HG03196 (cell line): ENCODE measurements around the gene SLC10A7.

Source experiments
- ATAC-seq: cut with Tn5 transposase; IDR thresholded peaks from one replicate; pipeline ENCODE4 v1.9.1; 2021; ENCODE audit not compliant: unreplicated experiment

The SLC10A7 gene

DNA sequence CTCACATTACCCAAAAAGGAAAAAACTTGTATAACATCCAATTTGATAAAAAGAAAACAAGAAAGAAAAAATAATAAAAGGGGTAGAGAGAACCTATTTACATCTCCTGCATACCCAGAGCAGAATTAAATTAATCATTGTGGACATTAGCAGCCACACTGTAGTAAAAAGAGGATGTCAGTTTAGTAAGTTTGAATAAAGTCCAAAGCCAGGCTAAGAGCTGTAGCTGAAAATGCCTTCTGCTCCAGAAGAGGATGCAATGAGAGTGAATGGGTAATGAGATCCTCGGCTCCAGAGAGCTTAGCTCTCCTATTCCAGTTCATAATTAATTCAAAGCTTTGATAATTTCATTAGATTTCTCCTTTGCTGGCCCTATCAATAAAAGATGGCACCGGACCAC lies 78.2 kb downstream of the SLC10A7 start:
- ATAC-seq, result no peak

GRCh38 chr4:146442801-146443200 lies 78.9 kb downstream of the SLC10A7 start:
- no peak for ATAC-seq

- ATAC-seq, result no peak
These were observed 81.7 kb downstream of the SLC10A7 start for GRCh38 chr4:146439999-146440398.

GRCh38 chr4:146439437-146439836 lies 82.3 kb downstream of the SLC10A7 start:
- ATAC-seq, result no peak

DNA sequence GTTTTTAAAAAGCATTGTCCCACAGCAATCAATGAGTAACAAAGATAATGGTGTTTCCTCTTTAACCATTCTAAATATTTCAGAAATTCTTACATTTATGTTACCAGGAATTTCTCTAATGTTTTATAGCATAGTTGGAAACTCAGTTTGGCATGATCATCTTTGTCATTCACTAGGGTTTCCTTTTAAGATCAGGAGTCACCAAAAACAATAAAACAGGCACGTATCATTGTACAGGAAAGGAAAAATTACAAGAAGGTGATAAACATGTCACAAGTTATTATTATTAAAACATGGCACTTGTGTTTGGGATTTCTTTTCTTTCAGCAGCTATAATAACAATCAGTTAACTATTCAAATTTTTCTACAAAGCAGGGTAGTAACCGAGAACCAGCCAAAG lies 84.0 kb downstream of the SLC10A7 start:
- no peak for ATAC-seq

GRCh38 chr4:146436423-146437162 lies 85.1 kb downstream of the SLC10A7 start:
- no peak for ATAC-seq

GRCh38 chr4:146435962-146436361 lies 85.8 kb downstream of the SLC10A7 start:
- ATAC-seq, result no peak

DNA sequence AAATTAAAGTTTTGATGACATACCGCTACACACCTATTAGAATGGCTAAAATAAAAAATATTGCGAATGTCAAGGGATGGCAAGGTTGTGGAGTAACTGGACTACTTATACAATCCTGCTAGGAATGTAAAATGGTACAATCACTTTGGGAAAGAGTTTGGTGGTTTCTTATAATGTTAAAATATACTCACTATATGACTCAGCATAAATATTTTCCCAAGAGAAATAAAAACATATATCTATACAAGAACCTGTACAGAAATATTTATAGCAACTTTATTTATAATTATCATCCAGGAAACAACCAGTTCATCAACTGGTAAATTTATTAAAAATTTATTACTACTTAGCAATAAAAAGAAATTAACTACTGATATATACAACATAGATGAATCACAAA lies 89.7 kb downstream of the SLC10A7 start:
- no peak for ATAC-seq

- ATAC-seq, result no peak
These were observed 93.4 kb downstream of the SLC10A7 start for GRCh38 chr4:146428298-146428697.

DNA sequence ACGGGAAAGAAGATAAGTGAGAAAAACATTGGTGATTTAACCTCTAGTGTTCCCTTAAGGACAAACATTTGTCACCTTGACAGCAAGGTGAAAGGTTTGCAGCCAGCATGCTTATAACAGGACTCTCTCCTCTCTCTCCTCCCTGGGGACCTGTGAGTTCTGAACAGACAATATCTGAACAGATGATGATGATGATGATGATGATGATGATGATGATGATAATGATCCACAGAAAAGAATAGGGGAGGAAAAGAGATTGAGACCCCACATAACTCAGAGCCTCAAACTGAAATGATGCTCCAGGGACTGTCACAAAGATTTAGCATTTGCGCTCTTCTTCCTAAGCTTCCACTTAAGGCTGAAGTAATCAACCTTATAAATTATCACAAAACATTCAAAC lies 103.9 kb downstream of the SLC10A7 start:
- ATAC-seq, result no peak

- ATAC-seq, result no peak
These were observed 105.9 kb downstream of the SLC10A7 start for GRCh38 chr4:146415829-146416228.

DNA sequence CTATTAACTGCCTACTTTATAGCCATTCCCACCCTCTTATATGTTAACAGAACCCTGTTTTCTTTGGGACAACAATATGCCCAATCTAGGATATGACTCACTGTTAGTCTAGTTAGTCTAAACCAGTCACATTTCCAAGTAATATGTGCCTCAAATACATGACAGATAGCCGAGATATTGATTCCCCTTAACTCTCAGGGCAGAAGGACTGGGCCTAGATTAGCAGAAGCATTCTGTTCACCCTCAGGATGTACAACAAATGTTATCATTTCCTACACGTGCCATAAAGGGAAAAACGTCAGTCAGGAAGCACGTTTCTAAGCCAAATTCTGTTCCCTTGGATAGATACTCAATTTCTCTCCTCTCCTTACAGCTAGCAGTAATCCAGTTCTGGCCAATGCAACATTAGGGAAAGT lies 114.1 kb downstream of the SLC10A7 start:
- no peak for ATAC-seq

DNA sequence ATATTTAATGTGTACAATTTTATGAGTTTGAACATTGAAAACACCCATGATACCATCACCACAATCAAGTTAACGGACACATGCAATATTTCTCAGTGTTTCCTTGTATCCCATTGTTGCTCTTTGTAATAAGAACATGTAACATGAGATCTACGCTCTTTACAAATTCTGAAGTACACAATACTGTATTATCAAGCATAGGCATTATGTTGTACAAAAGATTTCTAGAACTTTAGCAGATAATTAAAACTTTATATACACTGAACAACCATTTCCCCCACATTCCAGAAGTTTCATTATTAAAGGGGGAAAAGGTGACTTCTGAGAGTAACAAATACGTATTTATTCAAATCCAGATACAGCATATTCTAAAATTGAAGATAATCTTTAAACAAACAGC lies 114.5 kb downstream of the SLC10A7 start:
- ATAC-seq, result no peak

DNA sequence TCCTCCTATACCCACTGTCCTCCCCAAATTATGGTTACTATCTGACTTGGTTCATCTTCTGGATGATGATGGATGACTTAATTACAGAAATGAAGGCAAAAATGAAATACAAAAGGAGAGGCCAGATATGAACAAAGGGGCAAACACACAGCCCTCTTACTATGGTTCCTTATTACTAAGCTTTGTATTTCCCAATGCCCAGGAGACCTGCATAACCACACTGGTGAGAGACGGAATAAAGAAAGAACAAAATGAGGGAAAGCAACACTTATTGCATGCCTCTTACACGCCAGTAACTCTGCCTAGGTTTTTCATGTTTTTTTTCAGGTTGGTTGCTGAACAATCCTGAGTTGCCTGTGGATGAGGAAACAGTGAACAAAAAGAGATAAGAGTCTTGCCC lies 120.5 kb downstream of the SLC10A7 start:
- ATAC-seq, result no peak

GRCh38 chr4:146398896-146399445 lies 122.8 kb downstream of the SLC10A7 start:
- no peak for ATAC-seq

GRCh38 chr4:146398404-146398803 lies 123.3 kb downstream of the SLC10A7 start:
- no peak for ATAC-seq

DNA sequence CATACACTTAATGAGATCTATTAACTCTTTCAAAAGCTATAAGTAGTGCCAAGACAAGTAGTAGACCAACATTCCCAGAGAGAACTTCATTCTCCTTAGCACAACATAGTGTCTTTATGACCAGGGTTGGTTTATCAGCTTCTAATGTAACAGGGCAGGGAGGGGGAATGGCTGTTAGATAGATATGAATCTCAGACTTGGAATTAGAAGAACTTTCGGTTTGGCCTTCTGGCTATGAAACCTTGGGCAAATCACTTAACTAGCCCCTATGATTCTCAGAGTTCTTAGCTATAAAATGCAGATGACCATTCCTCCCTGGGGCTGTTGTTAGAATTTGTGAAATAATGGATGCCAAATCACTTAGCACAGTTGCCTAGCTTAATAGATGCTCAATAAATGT lies 132.2 kb downstream of the SLC10A7 start:
- no peak for ATAC-seq

DNA sequence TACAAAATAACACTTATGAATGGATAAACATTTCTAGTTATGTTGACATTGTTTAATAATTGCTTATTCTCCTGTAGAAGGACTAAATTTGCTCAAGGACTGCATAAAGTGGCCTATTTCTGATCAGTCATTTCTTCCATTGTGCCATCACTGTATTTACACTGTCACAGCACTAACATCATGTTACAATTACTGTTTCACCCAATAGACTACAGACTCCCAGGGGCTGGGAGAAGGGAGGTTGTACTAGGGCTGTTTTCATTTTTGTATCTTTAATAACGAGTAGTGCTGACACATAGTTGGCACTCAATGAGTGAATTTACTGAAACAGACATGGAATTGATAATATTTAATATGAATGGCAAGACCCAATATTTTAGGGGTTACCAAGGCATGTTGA lies 139.5 kb downstream of the SLC10A7 start:
- no peak for ATAC-seq

GRCh38 chr4:146381263-146381872 lies 140.4 kb downstream of the SLC10A7 start:
- no peak for ATAC-seq

GRCh38 chr4:146379744-146380143 lies 142.0 kb downstream of the SLC10A7 start:
- ATAC-seq, result no peak

DNA sequence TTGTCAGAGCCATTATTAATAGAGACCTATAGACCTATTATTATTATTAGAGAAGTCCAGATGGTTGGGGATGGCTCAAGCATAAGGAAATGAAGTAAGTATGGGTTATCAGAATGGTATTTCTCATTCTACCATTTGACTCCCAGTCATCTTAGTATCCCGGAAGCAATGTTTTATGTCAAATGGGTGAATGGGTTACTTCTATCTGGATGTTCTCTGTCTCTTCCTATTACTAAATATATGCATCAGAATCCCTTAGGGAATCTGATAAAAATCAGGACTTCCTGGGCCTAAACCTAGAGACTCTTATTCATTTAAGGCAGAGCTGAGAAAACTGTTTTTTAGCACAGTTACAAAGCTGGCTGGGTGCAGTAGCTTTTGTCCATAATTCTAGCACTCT lies 149.9 kb downstream of the SLC10A7 start:
- ATAC-seq, result no peak

DNA sequence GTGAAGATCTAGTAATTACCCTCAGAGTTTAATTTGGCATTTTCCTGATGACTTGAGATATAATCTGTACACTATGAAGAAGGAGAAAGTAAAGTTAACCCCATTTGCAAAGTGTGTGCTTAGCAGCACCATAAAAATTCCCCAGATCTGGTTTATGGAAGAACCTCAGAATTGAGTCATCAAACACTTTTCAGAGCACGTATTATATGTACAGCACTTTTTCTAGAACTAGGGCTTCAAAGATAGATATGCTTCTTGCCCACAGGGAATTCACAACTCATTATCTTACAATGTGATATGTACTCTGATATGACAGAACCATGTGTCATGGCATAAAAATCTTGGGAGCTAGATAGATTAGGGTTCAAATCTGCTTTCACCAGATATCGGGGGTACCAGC lies 150.9 kb downstream of the SLC10A7 start:
- no peak for ATAC-seq

DNA sequence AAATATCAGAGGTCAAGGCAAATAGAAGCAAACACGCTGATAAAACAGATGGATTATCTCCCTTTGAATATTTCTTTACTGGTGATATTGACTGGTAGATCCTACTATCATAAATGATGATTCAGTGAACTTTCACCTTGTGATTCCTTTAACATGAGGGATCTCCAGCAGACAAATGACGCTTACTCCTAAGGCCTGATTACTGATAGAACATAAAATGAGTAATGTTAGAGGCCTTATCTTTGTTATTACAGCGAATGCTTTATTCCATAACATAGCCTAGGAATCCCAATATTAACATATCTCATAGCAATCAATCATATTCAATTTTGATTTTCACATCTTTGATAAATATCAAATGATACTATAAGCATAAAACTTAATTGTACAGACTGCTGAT lies 152.3 kb downstream of the SLC10A7 start:
- no peak for ATAC-seq
